GM23248 (cell line): ENCODE measurements around the gene DPH1. TPM values are rescaled to one million over a fixed set of nuclear protein-coding genes. Genes with fewer than 3 reads are reported as not detected.

Experiments used
- DNase-seq: peaks from one replicate; pipeline ENCODE4 v3.0.0-alpha.2; 2015
- H2AFZ ChIP-seq: fragments of 200-600 bp; sonication (generic); 2 replicates; pipeline ENCODE4 v1.6.1; 2016; ENCODE audit warnings: antibody characterized with exemption
- H3F3A ChIP-seq: fragments of 200-600 bp; sonication (generic); 2 replicates; pipeline ENCODE4 v1.6.1; 2016; ENCODE audit warnings: mild to moderate bottlenecking, antibody characterized with exemption, mixed run types; ENCODE audit not compliant: insufficient read depth
- H3K27ac ChIP-seq: fragments of 200-600 bp; sonication (generic); 2 replicates; pipeline ENCODE4 v1.5.1; 2016; ENCODE audit warnings: mild to moderate bottlenecking
- H3K27me3 ChIP-seq: fragments of 200-600 bp; sonication (generic); replicated peaks from 2 replicates; pipeline ENCODE4 v1.6.1; 2016; ENCODE audit warnings: mild to moderate bottlenecking; ENCODE audit not compliant: insufficient read depth
- H3K36me3 ChIP-seq: fragments of 200-600 bp; sonication (generic); 2 replicates; pipeline ENCODE4 v1.6.1; 2016; ENCODE audit warnings: low read depth, mild to moderate bottlenecking
- H3K4me1 ChIP-seq: fragments of 200-600 bp; sonication (generic); 2 replicates; pipeline ENCODE4 v1.6.1; 2016; ENCODE audit warnings: mild to moderate bottlenecking; ENCODE audit not compliant: insufficient read depth
- H3K4me2 ChIP-seq: fragments of 200-600 bp; sonication (generic); one replicate; pipeline ENCODE4 v1.6.1; 2016; ENCODE audit warnings: mild to moderate bottlenecking; ENCODE audit not compliant: unreplicated experiment
- H3K4me3 ChIP-seq: fragments of 200-600 bp; sonication (generic); 2 replicates; pipeline ENCODE4 v1.5.1; 2016; ENCODE audit warnings: mild to moderate bottlenecking
- H3K79me2 ChIP-seq: fragments of 200-600 bp; sonication (generic); 2 replicates; pipeline ENCODE4 v1.6.1; 2016; ENCODE audit warnings: mild to moderate bottlenecking; ENCODE audit not compliant: insufficient read depth
- H3K9ac ChIP-seq: fragments of 200-600 bp; sonication (generic); 2 replicates; pipeline ENCODE4 v1.6.1; 2016; ENCODE audit warnings: mild to moderate bottlenecking
- H3K9me2 ChIP-seq: fragments of 200-600 bp; sonication (generic); 2 replicates; pipeline ENCODE4 v1.6.1; 2016; ENCODE audit warnings: mixed run types, mild to moderate bottlenecking, moderate library complexity; ENCODE audit not compliant: insufficient read depth
- H3K9me3 ChIP-seq: fragments of 200-600 bp; sonication (generic); one replicate; pipeline ENCODE4 v1.6.1; 2017; ENCODE audit warnings: low read depth
- H4K20me1 ChIP-seq: fragments of 200-600 bp; sonication (generic); 2 replicates; pipeline ENCODE4 v1.6.0; 2016; ENCODE audit not compliant: insufficient read depth
- EZH2 ChIP-seq: fragments of 200-600 bp; sonication (generic); IDR thresholded peaks from 2 replicates; pipeline ENCODE4 v1.6.1; 2018; ENCODE audit warnings: antibody characterized with exemption, mild to moderate bottlenecking; ENCODE audit not compliant: insufficient read depth, poor library complexity, severe bottlenecking
- EZH2phosphoT487 ChIP-seq: fragments of 200-600 bp; sonication (generic); IDR thresholded peaks from 2 replicates; pipeline ENCODE4 v1.6.1; 2018; ENCODE audit warnings: antibody characterized with exemption, moderate library complexity, mild to moderate bottlenecking, low read depth; ENCODE audit not compliant: insufficient read depth
- WGBS, 2 experiments: methylation state at CpG; one replicate each; pipeline ENCODE4 v1.1.6; 2015 to 2017; ENCODE audit warnings: low lambda C conversion rate in 2 of 2, low coverage in 1 of 2; ENCODE audit errors: missing lambda C conversion rate in 2 of 2; 5-methylcytosine and 5-hydroxymethylcytosine counted together
- in situ Hi-C: fragments of 300-500 bp; cut with MboI; formaldehyde crosslinking; loops from 2 replicates; pipeline ENCODE4 v1.15.0; 2020
- polyA plus RNA-seq: library from polyadenylated mRNA; unstranded; fragments of >200 nt; fragmentation: Nextera tagmentation; extraction: Ambion mirVana; gene quantifications from 2 replicates; pipeline ENCODE4 v1.2.1, GENCODE V29; 2016
- total RNA-seq: library from RNA; depleted of rRNA; stranded (reverse); fragments of >200 nt; shearing (Covaris generic); gene quantifications from 2 replicates; pipeline ENCODE4 v1.2.3, GENCODE V29; 2014

The DPH1 gene
- total and polyA plus RNA-seq, 2 experiments from 2014 or later = 41.2 to 58.1 TPM

DNA sequence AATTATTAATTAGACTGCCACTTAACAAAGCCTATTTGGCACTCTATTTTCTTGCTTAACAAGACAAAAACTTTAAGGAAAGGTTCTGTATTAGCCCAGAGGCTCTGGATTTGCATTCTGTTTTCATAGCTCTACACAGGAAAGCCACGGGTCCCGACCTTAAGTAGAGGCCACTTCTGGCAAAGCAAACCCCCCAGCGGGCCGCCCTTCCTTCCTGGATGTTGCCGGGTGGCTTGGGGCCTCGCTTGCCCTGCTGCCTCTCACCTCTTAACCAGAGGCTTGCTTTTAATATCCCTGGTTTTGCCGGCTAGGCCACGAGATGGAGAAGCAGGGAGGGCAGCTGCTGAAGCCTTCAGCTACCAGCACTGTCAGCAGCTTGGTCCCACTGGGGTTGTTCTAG lies 9.2 kb upstream of the DPH1 start:
- no peak for DNase-seq
- Histone ChIP-seq H3K9me3 (no peaks in the 10 kb centered on the region), H3K4me3 (no peak overlapping the region), H3K27me3 (peaks cover 23% of the 10 kb centered on the region), H3K27ac (no peak overlapping the region), H3F3A (no peaks in the 10 kb centered on the region), H3K9me2 (no peaks in the 10 kb centered on the region), H4K20me1 (no peaks in the 10 kb centered on the region), H3K9ac (no peak overlapping the region), H3K36me3 (no peaks in the 10 kb centered on the region), H2AFZ (no peak overlapping the region), H3K4me2 (no peak overlapping the region), H3K4me1 (no peaks in the 10 kb centered on the region; the same call in 1 of the 2 replicates), H3K79me2 (no peaks in the 10 kb centered on the region)
- in situ Hi-C loops = no loop called here
- 77 to 79% methylated on average over 8 of the region's 8 CpGs for WGBS, 2 experiments
- TF ChIP-seq EZH2 (no peak), EZH2phosphoT487 (no peak)

DNA sequence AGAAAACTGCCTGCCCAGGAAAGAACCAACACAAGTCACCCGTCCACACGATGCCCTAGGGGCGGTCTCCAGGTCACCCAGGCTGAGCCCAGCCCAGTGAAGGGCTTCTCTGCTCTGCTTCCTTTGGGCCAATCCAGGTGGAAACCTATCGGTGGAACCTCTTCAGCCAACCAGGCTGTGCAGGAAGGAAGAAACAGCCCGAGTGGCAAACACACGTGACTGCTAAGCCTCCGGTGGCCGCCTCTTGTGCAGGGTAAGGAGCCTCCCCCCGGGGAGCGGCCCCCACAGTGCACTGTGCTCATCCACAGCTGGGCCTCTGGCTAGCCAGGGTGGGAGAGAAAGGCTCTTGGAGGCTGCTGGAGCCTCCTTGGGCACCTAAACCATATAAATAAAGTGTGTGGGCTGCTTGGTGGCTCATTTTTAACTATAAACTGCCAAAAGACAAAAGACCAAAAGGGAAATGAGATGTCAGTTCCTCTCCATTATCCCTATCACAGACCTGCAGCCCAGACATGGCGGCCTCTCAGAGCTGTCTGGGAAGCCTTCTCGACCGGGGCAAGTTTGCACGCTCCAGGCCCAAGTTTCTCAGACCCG lies 7.2 kb upstream of the DPH1 start:
- Histone ChIP-seq H3K9ac (no peak overlapping the region), H3K36me3 (no peaks in the 10 kb centered on the region), H3K79me2 (no peaks in the 10 kb centered on the region), H3K9me2 (no peaks in the 10 kb centered on the region), H3K9me3 (no peaks in the 10 kb centered on the region), H3K4me1 (no peaks in the 10 kb centered on the region; the same call in 1 of the 2 replicates), H3K27me3 (peaks cover 23% of the 10 kb centered on the region), H4K20me1 (no peaks in the 10 kb centered on the region), H3K4me3 (no peak overlapping the region), H2AFZ (no peak overlapping the region), H3F3A (no peaks in the 10 kb centered on the region), H3K4me2 (no peak overlapping the region), H3K27ac (no peak overlapping the region)
- TF ChIP-seq EZH2phosphoT487 (no peak), EZH2 (no peak)
- 93 to 94% methylated on average over 15 of the region's 15 CpGs for WGBS, 2 experiments
- in situ Hi-C loops = no loop called here
- DNase-seq = no peak

DNA sequence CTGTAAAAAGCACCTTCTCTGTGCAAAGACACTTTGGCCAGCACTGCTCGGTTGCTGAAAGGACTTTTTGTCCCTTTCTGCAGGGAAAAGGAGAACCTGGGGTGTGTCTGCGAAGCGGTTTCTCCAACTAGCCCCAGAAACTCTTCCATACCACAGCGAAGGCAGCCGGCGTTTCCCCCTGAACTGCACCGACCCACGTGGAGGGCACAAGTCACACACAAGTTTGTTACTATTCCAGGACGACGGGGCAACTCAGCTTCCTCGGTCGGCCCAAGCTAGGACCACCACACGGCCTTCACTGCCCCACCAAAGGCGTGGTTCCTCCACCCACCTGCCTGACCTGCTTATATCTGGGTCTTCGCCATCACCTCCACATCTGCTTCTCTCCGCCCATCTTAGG lies 6.7 kb upstream of the DPH1 start:
- Histone ChIP-seq H3K4me2 (no peak overlapping the region), H2AFZ (no peak overlapping the region), H3K4me1 (no peaks in the 10 kb centered on the region; the same call in 1 of the 2 replicates), H4K20me1 (no peaks in the 10 kb centered on the region), H3K9ac (no peak overlapping the region), H3K27me3 (peaks cover 21% of the 10 kb centered on the region), H3K36me3 (no peaks in the 10 kb centered on the region), H3K27ac (no peak overlapping the region), H3K4me3 (no peak overlapping the region), H3K9me3 (no peaks in the 10 kb centered on the region), H3K9me2 (no peaks in the 10 kb centered on the region), H3F3A (no peaks in the 10 kb centered on the region), H3K79me2 (no peaks in the 10 kb centered on the region)
- no peak for DNase-seq
- 83 to 87% methylated on average over 9 to 16 of the region's 16 CpGs for WGBS, 2 experiments
- in situ Hi-C loops = no loop called here
- TF ChIP-seq EZH2phosphoT487 = no peak
- no peak for TF ChIP-seq EZH2

DNA sequence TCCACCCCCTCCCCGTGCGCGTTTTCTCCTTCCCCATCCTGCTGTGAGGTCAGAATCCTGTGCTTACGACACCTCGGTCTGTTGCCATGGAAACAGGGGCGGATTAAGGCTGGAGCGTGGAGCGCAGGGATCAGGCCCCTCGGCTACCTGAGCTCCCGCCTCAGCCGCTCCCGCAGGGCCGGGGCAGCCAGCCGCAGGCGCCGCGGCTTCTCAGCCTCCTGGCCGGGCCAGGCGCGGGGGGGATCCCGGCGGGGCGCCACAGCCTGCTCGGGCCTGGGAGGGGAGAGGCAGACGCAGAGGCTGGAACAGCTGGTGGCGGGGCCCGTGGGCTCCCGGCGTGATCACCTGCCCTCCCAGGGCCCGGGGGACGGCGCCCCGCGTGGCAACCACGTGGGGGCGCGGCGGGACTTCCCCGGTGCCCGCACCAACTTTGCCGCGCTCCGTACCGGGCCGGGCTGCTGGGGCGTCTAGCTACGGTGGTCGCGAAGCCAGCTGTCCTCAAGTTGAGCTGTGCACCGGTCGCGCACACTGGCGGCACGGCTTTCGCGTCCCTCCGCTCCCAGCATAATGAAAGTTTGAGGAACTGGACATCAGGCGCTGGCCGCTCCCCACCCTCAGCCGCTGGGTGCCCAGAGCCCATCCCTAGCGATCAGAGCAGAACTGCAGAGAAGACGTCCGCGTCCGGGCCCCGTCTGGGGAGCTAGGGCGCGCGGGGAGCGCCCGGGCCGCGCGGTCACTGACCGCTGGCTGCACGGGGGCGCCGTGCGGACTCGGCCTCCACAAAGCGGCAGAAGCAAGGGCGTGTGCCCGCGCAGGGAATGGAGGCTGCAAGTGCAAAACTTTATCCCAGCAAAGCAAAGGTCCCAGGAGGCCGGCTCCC lies 6.0 kb upstream of the DPH1 start:
- whole genome bisulfite sequencing, 2 experiments = 4 to 5% methylated on average over 59 to 64 of the region's 85 CpGs
- peak; percentile 58 for DNase-seq
- H2AFZ ChIP-seq = peak overlapping the region; percentile 73

More for the DNA sequence above, 6.0 kb upstream of the DPH1 start:
- Histone ChIP-seq H3K4me2 (peak overlapping the region; percentile 41), H3K9ac (no peak overlapping the region), H3K27ac (no peak overlapping the region), H3K36me3 (no peaks in the 10 kb centered on the region), H3K79me2 (no peaks in the 10 kb centered on the region), H3K9me2 (no peaks in the 10 kb centered on the region), H3K4me3 (peak overlapping the region; percentile 65), H3F3A (no peaks in the 10 kb centered on the region), H3K27me3 (peaks cover 15% of the 10 kb centered on the region), H4K20me1 (no peaks in the 10 kb centered on the region), H3K4me1 (no peaks in the 10 kb centered on the region; the same call in 1 of the 2 replicates), H3K9me3 (no peaks in the 10 kb centered on the region)
- in situ Hi-C loops = no loop called here
- TF ChIP-seq EZH2phosphoT487 (no peak), EZH2 (no peak)
